ENCODE results near the gene WDR20.

DNA sequence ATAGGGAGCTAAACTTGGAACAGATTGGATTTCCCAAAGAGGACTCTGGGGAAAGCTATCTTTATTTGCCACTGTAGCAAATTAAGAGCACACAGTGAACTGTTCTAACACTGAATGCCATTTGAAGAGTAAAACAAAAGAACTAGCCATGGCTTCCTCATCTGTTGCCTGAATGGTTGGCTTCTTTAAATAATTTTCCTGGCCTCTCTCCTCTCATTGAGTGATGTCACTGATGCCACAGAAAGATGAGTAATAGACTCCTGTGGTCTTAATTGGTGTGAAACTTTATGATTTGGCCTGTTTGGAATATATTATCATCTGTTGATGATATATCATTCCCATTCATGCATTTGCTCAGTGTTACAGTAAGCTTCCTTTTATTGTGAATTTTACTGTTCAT, 42.5 kb downstream of the WDR20 start:
- TF ChIP-seq, protein P1, sequence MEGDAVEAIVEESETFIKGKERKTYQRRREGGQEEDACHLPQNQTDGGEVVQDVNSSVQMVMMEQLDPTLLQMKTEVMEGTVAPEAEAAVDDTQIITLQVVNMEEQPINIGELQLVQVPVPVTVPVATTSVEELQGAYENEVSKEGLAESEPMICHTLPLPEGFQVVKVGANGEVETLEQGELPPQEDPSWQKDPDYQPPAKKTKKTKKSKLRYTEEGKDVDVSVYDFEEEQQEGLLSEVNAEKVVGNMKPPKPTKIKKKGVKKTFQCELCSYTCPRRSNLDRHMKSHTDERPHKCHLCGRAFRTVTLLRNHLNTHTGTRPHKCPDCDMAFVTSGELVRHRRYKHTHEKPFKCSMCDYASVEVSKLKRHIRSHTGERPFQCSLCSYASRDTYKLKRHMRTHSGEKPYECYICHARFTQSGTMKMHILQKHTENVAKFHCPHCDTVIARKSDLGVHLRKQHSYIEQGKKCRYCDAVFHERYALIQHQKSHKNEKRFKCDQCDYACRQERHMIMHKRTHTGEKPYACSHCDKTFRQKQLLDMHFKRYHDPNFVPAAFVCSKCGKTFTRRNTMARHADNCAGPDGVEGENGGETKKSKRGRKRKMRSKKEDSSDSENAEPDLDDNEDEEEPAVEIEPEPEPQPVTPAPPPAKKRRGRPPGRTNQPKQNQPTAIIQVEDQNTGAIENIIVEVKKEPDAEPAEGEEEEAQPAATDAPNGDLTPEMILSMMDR (conservative IDR thresholded peaks at IDR 0.05; ENCODE audit: low read length) = no peak
- no peak for TF ChIP-seq EZH2phosphoT487 (IDR thresholded peaks at IDR 0.05; ENCODE audit: borderline replicate concordance, low read depth, low read length)
